Hematopoietic multipotent progenitor cell treated with erythropoietin and hydrocortisone succinate and interleukin-3 and kit ligand, for 15 days (in vitro differentiated cells): ENCODE results near the gene MYL5.
A peak's percentile ranks its signal among the peaks of the same experiment; 100 is the strongest.
"Not testable (repeated sequence)": the region's sequence is repeated elsewhere in the genome, so short reads cannot be mapped to it uniquely, and the experiment has no call there.

ENCODE experiments used
- DNase-seq: peaks from one replicate; pipeline ENCODE4 v3.0.0-alpha.2; 2015; ENCODE audit warnings: low spot score

MYL5 gene

DNA sequence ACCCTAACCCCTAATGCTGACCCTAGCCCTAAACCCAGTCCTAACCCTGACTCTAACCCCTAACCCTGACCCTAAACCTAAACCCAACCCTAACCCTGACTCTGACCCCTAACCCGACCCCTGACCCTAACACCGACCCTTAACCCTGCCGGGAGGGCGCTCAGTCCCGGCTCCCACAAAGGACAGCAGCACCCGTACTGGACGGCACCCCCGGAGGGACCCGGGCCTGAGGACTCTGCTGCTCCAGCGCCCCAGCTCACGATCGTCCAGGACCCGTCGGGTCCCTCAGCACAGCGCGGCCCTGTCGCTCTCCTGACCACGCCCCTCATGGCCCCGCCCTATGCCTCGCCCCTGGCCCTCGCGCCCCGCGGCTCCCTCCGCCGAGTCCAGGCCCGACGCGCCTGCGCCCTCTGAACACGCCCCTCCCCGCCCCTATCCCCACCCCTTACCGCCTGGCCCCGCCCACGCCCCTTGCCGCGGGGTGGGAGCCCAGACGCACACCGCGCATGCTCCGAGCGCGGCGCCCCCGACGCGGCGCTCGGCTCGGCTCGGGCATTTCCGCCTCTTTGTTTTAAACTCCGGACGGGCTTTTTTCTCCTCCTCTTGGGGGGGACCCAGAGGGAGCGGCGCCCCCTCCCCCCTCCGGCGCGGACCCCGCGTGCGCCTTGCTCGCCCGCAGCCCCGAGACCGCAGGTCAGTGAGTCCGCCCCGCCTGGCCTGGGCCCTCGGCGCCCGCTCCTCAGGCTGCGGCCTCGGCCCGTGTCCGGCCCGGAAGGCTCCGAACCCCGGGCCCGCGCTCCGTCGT is 31.1 kb downstream of the MYL5 start, which contains the start of gene PCGF3:
TSS of gene PCGF3 (plus strand) at position 555 of the 805 bp plus-strand sequence. CDS start 27,849 bp downstream, outside the sequence.
- peak; percentile 88 for DNase-seq

DNA sequence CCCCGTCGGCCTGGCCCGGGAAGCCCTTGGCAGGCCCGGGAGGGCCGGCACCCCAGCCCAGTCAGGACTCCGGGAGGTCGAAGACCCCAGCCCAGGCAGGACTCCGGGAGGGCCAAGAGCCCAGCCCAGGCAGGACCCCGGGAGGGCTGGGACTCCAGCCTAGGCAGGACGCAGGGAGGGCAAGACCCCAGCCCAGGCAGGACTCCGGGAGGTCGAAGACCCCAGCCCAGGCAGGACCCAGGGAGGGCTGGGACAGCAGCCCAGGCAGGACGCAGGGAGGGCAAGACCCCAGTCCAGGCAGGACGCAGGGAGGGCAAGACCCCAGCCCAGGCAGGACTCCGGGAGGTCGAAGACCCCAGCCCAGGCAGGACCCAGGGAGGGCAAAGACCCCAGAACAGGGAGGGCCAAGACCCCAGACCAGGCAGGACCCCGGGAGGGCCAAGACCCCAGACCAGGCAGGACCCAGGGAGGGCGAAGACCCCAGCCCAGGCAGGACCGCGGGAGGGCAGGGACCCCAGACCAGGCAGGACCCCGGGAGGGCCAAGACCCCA is 31.8 kb downstream of the MYL5 start:
- not testable (repeated sequence) for DNase-seq

DNA sequence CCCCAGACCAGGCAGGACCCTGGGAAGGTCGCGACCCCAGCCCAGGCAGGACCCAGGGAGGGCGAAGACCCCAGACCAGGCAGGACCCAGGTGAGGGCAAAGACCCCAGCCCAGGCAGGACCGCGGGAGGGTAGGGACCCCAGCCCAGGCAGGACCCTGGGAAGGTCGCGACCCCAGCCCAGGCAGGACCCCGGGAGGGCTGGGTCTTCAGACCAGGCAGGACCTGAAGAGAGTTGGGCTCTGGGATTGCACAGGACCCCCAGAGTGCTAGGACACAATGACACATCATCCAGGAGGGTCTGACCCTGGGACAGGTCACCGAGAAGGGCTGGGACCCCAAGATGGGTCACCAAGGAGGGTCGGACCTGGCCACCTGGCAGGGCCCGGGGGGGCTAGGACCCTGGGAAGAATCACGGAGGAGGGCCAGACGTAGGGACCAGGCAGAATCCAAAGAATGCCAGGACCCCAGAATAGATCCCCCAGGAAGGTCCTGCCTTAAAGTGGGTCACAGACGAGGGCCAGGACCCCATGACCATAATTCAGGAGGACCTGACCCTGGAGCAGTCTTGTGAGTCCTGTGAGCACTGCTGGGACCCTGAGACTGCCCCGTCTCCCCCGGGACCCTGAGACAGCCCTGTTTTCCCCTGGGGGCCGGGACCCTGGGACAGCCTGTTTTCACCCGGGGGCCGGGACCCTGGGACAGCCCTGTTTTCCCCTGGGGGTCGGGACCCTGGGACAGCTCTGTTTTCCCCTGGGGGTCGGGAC is 32.7 kb downstream of the MYL5 start:
- DNase-seq: no peak

DNA sequence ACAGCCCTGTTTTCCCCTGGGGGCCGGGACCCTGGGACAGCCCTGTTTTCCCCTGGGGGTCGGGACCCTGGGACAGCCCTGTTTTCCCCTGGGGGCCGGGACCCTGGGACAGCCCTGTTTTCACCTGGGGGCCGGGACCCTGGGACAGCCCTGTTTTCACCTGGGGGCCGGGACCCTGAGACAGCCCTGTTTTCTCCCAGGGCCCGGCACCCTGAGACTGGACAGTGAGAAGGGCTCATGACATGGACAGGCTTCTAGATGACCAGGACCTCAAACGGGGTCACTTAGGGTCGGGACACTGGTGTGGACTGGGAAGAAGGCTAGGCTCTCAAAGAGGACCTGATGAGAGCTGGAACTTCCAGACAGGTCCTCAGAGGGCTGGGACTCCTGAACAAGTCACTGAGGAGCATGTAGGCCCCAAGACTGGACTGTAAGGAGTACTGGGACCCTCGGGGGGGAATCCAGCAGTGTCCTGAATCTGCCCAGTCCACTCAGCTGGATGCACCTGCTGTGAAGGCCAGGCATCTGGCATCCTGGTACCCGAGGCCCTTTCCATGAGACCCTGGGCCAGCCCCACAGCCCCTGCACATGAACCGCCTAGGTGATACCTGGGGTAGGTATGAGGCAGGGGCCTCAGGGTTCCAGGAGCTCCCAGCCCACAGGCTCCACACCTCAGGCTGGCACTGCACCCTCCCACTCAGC is 33.7 kb downstream of the MYL5 start:
- DNase-seq: no peak

DNA sequence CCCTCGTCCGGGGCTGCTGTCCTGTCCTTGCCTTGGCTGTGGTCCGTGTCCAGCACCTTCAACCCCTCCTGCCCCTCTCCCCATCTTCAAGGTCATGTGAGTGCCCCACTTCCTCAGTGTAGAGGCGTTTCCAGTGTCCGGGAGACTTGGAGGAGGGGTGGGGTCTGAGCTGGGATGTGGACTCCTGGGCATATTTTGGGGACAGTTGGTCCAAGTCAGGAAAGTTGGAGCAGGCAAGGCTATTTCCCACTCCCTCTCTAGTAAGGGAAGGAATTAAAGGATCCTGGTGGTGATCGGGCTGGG is 34.2 kb downstream of the MYL5 start:
- DNase-seq: no peak

DNA sequence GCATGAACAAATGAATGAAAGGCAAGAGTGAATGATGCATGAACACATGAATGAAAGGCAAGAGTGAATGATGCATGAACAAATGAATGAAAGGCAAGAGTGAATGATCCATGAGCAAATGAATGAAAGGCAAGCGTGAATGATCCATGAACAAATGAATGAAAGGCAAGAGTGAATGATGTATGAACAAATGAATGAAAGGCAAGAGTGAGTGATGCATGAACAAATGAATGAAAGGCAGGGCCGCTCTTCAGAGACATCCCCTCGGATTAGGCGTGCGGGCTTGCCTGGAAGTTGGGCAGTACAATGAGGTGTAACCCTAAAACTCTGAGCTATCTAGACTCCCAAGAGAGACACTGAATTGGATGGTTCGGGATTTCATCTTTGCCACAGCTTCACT is 35.0 kb downstream of the MYL5 start:
- no peak for DNase-seq

DNA sequence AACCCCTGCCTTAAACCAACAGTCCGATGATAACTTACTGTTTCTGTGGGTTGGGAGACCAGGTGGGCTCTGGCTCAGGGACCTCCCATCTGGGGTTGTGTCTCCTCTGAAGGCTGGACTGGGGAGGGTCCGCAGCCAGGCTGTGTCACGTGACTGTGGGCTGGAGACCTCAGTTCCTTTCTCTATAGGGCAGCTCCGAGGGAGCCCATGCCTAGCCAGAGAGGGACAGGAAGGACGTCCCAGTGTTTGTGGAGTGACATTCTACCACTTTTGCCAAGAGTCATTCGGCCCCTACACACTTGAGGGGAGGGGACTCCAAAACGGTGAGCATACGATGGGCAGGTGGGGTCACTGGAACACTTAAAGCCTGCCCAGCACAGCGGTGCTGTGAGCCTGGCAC is 35.8 kb downstream of the MYL5 start:
- DNase-seq: no peak

DNA sequence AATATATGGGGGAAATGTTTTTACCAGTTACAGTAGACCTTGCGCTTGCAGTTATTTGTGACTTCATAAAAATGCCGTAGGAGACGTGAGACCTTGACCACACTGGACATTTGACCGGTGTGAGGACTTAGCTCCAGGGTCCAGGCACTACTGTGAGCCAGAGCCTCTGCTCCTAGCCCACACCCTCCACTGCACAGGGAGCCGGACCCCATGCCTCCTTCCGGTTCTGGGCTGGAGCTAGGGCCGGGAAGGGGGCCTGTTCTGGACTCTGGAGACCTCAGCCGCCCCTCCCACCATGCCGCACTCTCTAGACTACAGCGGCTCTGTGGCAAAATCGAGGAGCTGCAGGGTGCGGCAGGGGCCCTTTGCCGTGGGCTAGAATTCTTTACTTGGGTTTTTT is 36.6 kb downstream of the MYL5 start:
- DNase-seq: no peak

DNA sequence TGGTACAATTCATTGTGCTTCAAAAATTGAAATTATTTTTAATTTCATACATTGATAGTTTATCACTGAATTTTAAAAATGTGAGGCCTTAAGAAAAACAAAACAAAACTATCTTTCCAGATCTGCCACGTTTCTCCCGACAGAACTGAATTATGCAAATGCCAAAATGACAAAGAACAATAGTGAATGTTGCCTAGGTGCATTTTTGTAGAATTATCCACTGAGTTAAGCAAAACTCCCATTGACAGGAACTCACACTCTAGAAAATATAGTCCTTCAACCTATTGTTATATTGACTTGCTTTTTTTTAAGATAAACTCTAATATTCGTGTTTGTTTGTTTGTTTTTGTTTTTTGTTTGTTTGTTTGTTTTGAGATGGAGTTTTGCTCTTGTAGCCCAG is 37.8 kb downstream of the MYL5 start:
- no peak for DNase-seq

DNA sequence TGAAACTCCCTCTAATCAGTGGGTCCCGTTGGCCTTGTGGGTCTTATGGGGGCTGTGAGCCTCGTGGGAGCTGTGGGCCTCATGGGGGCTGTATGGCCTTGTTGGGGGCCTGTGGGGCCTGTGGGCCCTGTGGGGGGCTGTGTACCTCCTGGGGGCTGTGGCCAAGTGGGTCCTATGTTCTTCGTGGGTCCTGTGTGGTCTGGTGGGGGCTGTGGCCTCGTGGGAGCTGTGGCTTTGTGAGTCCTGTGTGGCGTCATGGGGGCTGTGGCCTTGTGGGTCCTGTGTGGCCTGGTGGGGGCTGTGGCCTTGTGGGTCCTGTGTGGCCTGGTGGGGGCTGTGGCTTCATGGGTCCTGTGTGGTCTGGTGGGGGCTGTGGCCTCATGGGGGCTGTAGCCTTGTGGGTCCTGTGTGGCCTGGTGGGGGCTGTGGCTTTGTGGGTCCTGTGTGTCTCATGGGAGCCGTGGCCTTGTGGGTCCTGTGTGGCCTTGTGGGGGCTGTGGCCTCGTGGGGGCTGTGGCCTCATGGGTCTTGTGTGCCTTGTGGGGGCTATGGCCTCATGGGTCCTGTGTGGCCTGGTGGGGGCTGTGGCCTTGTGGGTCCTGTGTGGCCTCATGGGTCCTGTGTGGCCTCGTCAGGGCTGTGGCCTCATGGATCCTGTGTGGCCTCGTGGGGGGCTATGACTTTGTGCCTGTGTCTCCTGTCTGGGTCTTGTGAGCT is 38.7 kb downstream of the MYL5 start:
- no peak for DNase-seq

DNA sequence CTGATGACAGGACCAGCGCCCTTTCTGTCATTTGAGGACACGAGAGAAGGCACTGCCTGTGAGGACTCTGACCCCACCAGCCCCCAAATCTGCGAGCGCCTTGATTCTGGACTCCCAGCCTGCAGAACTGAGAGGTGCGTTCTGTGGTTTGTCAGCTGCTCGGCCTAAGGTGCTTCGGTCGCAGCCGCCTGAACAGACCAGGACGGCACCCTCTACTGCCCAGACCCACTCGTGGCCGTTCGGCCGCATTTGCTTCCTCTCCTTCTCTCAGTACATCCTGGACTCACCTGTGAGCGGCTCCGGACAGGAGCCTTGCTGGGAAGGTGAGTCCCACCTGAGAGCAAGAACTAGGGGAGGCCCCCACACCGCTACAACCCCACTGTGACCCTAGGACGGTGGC is 39.7 kb downstream of the MYL5 start:
- DNase-seq: no peak

DNA sequence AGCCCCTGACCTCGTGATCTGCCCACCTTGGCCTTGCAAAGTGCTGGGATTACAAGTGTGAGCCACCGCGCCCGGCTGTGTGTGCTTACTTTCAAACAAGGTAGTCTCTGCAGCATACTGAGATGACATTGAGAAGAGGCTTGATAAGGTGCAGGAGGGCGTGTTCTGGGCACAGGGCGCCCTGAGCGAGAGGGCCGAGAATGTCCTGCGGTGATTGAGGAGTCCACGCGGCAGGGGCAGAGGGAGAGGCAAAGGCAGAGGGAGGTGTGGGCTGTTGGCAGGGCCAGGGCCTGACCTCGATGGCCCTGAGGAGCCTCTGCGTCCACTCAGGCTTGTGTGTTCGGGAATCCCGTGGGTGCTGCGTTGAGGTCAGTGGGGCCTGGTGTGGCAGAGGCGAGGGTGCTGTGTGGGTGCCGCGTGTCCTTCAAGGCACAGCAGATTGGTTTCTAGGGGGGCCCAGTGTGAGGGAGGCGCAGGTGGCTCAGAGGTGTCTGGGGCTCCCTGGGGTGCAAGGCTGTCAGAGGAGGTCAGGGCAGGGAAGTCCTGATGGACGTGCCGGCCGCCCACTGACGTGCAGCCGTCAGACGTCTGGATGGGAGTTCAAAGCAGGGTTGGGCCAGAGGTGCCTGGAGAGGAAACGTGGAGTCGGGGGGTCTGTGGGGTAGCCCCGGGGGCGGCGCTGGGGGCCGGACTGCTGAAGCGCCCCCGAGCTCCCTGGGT is 43.4 kb downstream of the MYL5 start:
- DNase-seq: no peak

DNA sequence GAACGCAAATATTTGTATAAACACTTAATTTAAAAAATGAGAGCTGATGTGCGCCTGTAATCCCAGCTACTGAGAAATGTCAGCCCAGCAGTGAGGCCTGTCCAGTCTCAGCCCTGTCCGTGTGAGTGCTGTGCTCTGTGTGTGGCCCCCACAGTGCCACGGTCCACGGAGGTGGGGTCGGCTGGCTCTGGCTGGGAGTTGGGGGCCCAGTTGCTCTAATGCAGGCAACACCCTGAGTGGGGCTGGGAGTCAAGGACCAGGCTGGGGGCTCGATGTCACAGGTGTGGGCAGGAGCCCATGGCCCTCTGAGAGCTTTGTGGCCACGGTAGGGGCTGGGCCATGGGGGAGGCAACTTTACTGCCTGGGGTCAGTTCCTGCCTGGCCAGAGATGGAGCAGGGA is 44.1 kb downstream of the MYL5 start:
- no peak for DNase-seq

DNA sequence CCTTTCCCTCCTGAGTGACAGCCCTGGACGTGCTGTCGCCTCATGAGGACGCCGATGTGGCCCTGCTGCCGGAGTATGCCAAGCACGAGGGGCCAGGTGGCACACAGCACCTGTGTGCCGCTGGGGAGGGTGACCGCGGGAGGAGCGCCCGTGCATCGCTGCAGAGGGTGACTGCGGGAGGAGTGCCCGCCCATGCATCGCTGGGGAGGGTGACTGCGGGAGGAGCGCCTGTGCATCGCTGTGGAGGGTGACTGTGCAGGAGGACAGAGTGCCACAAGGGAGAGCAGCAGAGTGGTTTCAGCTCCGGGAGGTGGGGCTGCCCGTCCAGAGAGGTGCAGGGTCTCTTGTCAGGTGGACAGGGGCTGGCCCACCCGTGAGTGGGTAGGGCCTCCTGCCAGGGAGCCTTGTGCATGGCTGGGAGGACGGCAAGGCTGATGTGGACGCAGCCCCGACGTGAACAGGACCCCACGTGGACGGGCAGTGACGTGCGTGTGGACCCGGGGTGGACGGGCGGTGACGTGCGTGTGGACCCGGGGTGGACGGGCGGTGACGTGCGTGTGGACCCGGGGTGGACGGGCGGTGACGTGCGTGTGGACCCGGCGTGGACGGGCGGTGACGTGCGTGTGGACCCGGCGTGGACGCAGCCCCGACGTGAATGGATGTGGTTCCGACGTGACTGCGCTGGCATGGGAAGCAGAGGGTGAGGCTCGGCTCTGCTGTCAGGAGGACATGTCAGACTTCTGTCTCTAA is 45.9 kb downstream of the MYL5 start:
- no peak for DNase-seq

DNA sequence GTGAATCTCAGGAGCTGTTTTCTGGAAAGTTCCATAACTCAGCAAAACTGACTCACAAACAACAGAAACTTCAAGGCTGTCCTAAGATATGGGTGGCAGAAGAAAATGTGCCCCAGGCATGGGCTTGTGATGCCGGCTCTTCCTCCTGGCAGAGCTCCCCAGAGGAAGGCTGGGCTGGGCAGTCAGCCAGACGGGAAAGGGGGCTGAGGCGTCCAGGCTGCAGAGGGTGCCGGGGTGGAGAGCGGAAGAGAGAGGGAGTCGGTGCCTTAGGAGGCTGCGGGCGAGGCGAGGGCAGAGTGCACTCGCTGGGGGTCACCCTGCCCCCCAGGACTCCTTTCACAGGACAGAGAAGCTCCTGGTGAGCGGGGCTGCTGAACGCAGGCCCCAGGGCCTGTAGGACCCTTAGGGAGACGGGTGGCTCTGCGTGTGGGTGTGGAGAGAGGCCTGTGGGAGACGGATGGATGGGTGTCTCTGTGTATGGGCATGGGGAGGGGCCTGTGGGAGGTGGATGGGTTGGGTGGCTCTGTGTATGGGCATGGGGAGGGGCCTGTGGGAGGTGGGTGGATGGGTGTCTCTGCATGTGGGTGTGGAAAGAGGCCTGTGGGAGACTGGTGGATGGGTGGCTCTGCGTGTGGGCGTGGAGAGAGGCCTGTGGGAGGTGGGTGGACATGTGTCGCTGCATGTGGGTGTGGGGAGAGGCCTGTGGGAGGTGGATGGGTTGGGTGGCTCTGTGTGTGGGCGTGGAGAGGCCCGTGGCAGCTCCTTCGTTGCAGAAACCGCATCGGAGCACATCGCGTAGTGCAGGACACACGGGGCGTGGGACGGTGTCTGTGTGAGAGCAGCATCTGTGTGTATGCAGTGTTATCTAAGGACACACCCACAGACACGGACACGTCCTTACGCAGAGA is 47.2 kb downstream of the MYL5 start:
- DNase-seq: peak; percentile 10

DNA sequence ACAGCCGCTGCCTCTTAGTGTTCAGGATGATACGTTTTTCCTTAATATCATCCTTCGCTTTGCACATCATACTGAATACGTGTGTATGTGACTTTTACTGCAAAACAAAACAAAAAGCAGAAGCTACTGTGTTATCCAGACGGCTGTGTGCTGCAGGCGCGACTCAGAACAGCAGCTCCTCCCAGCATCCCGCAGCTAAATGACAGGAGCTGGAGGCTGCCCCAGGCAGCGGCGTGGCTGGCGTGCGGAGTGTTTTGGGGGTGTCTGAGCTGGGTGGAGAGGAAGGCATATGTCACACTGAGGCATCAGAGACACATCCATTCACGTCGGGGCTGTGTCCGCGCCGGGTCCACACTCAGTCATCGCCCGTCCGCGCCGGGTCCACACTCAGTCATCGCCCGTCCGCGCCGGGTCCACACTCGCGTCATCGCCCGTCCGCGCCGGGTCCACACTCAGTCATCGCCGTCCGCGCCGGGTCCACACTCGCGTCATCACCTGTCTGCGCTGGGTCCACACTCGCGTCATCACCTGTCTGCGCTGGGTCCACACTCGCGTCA is 47.9 kb downstream of the MYL5 start:
- DNase-seq: no peak

DNA sequence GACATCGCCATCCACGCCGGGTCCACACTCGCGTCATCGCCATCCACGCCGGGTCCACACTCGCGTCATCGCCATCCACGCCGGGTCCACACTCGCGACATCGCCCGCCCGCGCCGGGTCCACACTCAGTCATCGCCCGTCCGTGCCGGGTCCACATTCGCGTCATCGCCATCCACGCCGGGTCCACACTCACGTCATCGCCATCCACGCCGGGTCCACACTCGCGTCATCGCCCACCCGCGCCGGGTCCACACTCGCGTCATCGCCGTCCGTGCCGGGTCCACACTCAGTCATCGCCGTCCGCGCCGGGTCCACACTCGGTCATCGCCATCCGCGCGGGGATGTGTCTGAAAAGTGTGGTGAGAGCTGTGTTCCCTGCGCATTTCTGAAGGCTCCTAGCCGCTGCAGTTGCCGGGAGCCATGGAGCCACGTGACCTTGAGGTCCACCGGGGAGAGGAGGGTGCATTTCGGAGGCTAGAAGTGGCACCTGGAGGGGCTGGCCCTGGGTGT is 48.6 kb downstream of the MYL5 start:
- DNase-seq: no peak

DNA sequence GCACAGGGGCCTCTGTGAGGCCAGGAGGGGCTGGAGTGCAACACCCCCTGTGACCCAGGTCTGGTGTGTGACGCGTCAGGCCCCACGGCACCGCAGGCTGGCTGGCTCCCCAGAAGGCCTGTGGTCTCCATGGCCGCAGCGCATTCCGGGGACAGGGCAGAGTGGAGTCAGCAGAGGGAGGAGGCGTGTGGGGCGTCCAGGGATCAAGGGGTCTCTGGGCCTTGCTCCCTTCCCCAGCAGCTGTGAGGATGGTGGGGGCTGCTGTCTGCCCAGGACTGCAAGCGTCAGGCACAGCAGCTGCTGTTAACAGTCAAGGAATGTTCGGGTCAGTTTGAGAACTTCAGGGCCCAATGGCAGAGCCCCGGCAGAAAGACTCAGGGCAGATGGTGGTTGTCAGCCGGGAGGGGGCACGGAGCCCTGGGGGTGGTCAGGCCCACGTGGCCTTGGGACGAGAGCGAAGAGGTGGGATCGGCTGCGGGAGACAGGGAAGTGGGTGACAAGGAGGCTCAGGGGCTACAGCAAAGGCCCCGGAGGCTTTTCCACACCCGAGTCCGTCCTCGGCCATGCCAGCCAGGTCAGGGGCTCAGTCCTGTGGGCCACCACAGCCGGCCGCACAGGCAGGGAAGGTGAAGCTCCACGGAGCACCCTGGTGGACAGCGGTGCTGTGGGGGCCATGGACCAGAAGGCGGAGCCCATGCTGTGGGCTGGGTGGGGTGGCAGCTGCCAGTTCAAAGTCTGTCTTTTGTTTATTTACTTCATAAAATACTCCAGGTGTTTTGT is 49.6 kb downstream of the MYL5 start:
- no peak for DNase-seq
